ENCODE results near the gene HLA-DOA.

HLA-DOA gene

DNA sequence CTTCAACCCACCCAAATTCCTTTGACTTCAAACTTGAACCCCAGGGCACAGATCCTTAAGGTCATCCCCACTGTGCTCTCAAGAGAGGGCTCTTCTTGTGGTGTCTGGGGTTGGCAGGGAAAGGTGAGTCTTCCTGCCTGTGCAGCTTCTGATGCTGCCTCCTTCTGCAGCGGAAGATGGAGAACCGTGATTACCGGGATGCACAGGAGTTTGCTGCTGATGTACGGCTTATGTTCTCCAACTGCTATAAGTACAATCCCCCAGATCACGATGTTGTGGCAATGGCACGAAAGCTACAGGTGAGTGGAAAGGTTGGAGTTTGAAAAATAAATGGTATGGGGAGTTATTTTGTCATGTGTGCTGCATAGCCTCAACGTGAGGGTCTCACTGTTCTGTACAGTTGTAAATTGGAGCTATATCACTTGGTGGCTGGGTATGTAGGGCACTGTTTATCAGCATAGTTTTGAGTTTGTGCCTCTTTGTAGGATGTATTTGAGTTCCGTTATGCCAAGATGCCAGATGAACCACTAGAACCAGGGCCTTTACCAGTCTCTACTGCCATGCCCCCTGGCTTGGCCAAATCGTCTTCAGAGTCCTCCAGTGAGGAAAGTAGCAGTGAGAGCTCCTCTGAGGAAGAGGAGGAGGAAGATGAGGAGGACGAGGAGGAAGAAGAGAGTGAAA is 32.0 kb downstream of the HLA-DOA start:
- no peak for DNase-seq (ENCODE audit: low spot score)

- DNase-seq (ENCODE audit: low spot score), result no peak
Measured at GRCh38 chr6:32976334-32977069, 32.9 kb downstream of the HLA-DOA start.

DNA sequence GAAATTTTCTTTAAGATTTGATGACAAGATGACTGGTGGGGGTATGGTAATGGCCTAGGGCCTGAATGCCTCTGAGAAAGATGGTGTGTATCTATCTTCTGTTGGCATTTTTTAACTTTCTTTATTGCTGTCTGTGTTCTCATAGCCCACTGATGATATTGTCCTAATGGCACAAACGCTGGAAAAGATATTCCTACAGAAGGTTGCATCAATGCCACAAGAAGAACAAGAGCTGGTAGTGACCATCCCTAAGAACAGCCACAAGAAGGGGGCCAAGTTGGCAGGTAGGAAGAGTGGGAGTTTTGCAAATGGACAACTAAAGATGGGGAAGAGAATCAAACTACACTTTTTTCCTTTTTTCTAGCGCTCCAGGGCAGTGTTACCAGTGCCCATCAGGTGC is 33.5 kb downstream of the HLA-DOA start:
- DNase-seq (ENCODE audit: low spot score), result no peak

DNA sequence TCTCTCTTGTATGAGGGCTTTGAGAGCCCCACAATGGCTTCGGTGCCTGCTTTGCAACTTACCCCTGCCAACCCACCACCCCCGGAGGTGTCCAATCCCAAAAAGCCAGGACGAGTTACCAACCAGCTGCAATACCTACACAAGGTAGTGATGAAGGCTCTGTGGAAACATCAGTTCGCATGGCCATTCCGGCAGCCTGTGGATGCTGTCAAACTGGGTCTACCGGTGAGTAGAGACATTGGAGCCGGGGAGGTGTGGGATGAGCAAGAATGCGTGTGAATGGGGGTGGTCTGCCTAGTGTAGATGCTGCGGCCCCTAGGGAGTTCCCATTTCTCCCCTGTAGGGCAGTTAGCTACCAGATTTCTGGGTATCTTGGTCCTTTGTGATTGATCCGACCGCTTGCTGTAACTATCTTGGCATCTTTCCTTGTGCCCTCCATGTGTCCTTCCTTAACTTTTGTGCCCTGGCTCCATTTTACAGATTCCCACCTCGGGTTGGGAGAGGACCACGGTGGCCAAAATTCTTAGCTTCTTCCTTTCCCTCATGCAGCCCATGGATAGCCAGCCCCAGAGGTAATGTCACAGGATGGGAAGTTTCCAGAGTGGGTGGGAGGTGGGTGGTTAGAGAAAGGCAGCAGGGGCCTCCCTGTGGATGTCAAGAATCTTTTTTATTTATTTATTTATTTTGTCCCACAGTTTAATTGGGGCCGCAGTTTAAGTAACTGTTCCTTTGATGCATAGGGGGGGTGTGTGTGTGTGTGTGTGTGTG is 34.7 kb downstream of the HLA-DOA start:
- DNase-seq (ENCODE audit: low spot score), result no peak

- no peak for DNase-seq (ENCODE audit: low spot score)
Measured at GRCh38 chr6:32974016-32974333, 35.4 kb downstream of the HLA-DOA start.

DNA sequence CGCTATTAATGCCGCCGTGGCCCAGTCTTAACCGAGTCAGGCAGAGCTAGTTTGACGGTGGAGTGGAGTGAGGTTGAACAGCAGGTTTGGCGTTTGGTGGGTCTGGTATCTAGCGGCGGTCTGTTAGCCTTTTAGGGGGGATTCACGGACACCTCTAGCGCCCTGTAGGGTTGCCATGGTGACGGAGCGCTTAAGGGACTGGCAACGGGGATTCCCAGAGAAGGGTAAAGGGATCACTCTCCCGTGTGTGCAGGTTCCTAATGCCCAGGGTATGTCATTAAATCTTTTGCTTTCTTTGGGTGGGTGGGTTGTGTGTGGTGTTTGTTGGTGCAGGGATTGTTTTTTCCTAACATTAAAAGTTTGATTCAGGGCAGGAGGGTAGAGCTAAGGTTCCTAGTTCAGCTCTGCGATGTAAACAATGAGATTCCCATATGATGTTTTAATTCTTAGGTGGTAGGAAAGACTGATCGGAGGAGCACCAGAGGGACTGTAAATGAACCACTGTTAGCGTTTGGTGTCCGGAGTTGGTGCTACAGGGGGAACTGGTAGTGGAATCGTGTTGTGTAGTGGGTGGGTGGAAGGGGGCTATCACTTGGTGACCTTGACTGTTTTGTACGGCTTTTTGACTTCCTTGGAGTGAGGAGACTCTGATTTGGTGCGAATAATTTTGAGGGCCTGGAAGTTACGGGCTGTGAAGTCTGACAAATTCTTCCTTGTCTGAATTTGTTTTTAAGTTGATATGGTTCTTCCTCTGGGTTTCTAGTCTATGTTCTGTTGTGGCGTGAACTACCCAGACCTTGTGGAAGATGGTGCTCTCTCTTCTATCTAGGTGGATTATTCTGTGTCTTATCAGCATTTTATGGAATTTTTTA is 36.0 kb downstream of the HLA-DOA start:
- DNase-seq (ENCODE audit: low spot score), result no peak

- no peak for DNase-seq (ENCODE audit: low spot score)
Measured at GRCh38 chr6:32972353-32973143, 36.8 kb downstream of the HLA-DOA start.

- peak; percentile 83 for DNase-seq (ENCODE audit: low spot score)
Measured at GRCh38 chr6:32971581-32972352, 37.6 kb downstream of the HLA-DOA start.

DNA sequence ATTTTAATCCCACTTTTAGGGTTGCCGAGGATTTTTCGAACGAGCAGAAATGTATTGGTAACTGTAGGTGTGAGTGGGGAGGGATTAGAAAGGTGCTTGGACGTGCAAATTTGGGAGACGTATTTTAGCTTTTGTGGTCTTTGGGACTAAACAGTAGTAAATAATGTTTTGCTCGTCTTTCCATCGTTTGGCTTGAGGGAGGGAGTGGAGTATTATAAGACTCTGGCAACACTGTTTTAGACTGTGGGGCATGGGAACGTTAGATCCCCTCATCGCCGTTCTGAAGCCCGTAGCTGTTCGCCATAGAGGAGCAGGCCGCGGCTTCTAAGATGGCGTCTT is 38.2 kb downstream of the HLA-DOA start:
- no peak for DNase-seq (ENCODE audit: low spot score)

- peak; percentile 51 for DNase-seq (ENCODE audit: low spot score)
Measured at GRCh38 chr6:32970413-32971241, 38.8 kb downstream of the HLA-DOA start.

- no peak for DNase-seq (ENCODE audit: low spot score)
Measured at GRCh38 chr6:32969685-32970412, 39.5 kb downstream of the HLA-DOA start.

- peak; percentile 74 for DNase-seq (ENCODE audit: low spot score)
Measured at GRCh38 chr6:32968867-32969684, 40.3 kb downstream of the HLA-DOA start.

- DNase-seq (ENCODE audit: low spot score), result peak; percentile 83
Measured at GRCh38 chr6:32968093-32968866, 41.1 kb downstream of the HLA-DOA start, which contains the start of gene BRD2. Gene BRD2 (plus strand): TSS chr6:32968594. CDS start chr6:32972899, 4,305 bp downstream.

- peak; percentile 44 for DNase-seq (ENCODE audit: low spot score)
Measured at GRCh38 chr6:32967151-32968091, 42.0 kb downstream of the HLA-DOA start.

DNA sequence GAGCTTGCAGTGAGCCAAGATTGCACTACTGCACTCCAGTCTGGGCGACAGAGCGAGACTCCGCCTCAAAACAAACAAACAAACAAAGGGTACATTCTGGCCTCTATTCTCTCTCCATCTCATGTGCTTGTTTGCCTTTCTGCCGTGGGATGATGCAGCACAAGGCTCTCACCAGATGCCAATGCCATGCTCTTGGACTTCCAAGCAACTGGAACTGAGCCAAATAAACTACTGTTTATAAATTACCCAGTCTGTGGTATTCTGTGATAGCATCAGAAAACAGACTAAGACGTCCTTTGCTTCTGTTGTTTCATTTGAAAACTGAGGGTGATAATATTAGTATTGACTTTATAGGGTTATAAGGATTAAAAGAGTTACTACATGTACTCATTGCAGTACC is 44.6 kb downstream of the HLA-DOA start:
- no peak for DNase-seq (ENCODE audit: low spot score)

DNA sequence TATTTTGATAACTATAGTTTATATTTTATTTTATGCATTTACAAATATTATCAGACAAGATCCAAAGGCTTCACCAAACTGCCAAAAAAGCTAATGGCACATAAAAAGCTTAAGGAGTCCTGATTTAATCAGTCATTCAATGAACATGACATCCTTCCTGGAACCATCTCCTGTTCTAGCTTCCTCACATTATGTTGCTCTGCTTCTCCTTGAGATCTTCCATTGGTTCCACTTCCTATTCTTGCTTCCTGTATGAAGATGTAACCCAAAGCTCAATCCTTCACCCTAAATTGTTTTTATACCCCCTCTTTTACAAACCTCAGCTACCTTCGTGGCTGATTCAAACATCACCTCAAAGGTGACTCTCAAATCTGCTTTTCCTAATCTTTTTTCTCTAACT is 45.5 kb downstream of the HLA-DOA start:
- DNase-seq (ENCODE audit: low spot score), result no peak
